Heart right ventricle (tissue), 16 donors: Measurements from ENCODE around the gene FAM228A. TPM values are rescaled to one million over a fixed set of nuclear protein-coding genes. Genes with fewer than 3 reads are reported as not detected.

Experiments used
- ATAC-seq, 8 donors: fragments of 200-7000 bp; cut with Tn5 transposase; one replicate each; pipeline ENCODE4 v1.9.1; 2020; ENCODE audit warnings: mild to moderate bottlenecking in 8 of 8, moderate library complexity in 8 of 8, moderate number of reproducible peaks in 1 of 8
- DNase-seq, 2 donors: peaks; one replicate each; pipeline ENCODE4 v3.0.0-alpha.2; 2020
- H3K27ac ChIP-seq, 10 donors: fragments of 200-600 bp; sonication (generic) in 2 of 10; one replicate each; pipeline versions ENCODE4 v1.5.0 to v1.8.0; 2020 to 2022; ENCODE audit warnings: mild to moderate bottlenecking in 3 of 10
- H3K27me3 ChIP-seq, 7 donors: fragments of 200-600 bp; one replicate each; pipeline ENCODE4 v1.8.0; 2021 to 2022; ENCODE audit warnings: mild to moderate bottlenecking in 2 of 7
- H3K36me3 ChIP-seq, 9 donors: fragments of 200-600 bp; sonication (generic) in 1 of 9; one replicate each; pipeline versions ENCODE4 v1.5.0 to v1.8.0; 2020 to 2022; ENCODE audit warnings: mild to moderate bottlenecking in 2 of 9
- H3K4me1 ChIP-seq, 9 donors: fragments of 200-600 bp; sonication (generic) in 1 of 9; one replicate each; pipeline versions ENCODE4 v1.5.0 to v1.8.0; 2020 to 2022; ENCODE audit warnings: mild to moderate bottlenecking in 4 of 9
- H3K4me3 ChIP-seq, 10 donors: fragments of 200-600 bp; sonication (generic) in 2 of 10; one replicate each; pipeline versions ENCODE4 v1.5.0 to v1.8.0; 2020 to 2022; ENCODE audit warnings: mild to moderate bottlenecking in 7 of 10, moderate library complexity in 2 of 10
- H3K9me3 ChIP-seq, 11 donors: fragments of 200-600 bp in 10 of 11; sonication (generic) in 2 of 11; one replicate each; pipeline versions ENCODE4 v1.5.0 to v1.8.0; 2013 to 2022; ENCODE audit warnings: mild to moderate bottlenecking in 2 of 11, control low read depth in 1 of 11, moderate library complexity in 1 of 11
- WGBS, 2 donors: extraction: QIAGEN DNeasy Blood & Tissue Kit; methylation state at CpG; one replicate each; pipeline ENCODE4 v1.1.7; 2013; ENCODE audit warnings: inconsistent platforms in 1 of 2; 5-methylcytosine and 5-hydroxymethylcytosine counted together
- intact Hi-C, 10 donors: fragments of 100-400 bp; cut with DNase I; formaldehyde crosslinking; loops; one replicate each; pipeline versions ENCODE4 v1.11.1 to v1.14.2; 2022
- polyA plus RNA-seq, 2 donors: library from polyadenylated mRNA; stranded (reverse); fragments of 200-250 nt; gene quantifications; one replicate each; pipeline ENCODE4 v1.2.3, GENCODE V29; 2013
- total RNA-seq, 10 donors: library from RNA; stranded (reverse); fragmentation: NEBNext Ultra II Directional in 3 of 10; extraction: Animal tissue kit (Norgen Biotek cat#: 25700) in 3 of 10; gene quantifications; one replicate each; pipeline versions ENCODE4 v1.2.1 to v1.2.4, GENCODE V29; 2021 to 2023
- TF ChIP-seq, protein P1 (sequence below), 9 donors: fragments of 200-600 bp; sonication (generic) in 2 of 9; IDR thresholded peaks; one replicate each; pipeline versions ENCODE4 v1.5.0 to v1.8.0; 2021 to 2022; ENCODE audit warnings: antibody characterized with exemption in 9 of 9, mild to moderate bottlenecking in 5 of 9, moderate library complexity in 1 of 9
- donor health status: Arrhythmogenic right ventricular cardiomyopathy.
- donor health status: ischemic (EF 13 %, LVEDD 7.1; RV severe dilation, severe dysfunction).
- donor health status: healthy with polysubstance abuse.
- donor health status: DM: no; HTN: yes; CAD: no.
- donor health status: DM: no; HTN: no; CAD: no.
- donor health status: ischemic (EF 25% LVEDD 6.9; RV normal size, moderate dysfunction).
- donor health status: ischemic (EF 25% LVEDD 5.7; RV mildly dilated, moderate dysfunction).
- donor health status: healthy.
- donor health status: DM: yes; HTN: yes; CAD: no.
- donor health status: Ischemic cardiomyopathy.
- donor health status: ischemic (EF 35%, LVEDD 5.7; RV mildly dilated, moderate dysfunction).
- donor health status: nonischemic (EF 11% LVEDD 7.7; RV severe dilation, severe dysfunction).
- donor health status: DM: yes; HTN: yes; CAD: no.
- donor health status: PGD.
- donor health status: ischemic (EF 29% LVEDD 5.4; RV normal size, mild dysfunction).
- donor health status: nonischemic (EF 23%, LVEDD 6.1; RV moderate dilation, normal function).

FAM228A gene
- total and polyA plus RNA-seq, 12 donors = 0.25 to 4.1 (median 0.41) TPM; not detected in 1

DNA sequence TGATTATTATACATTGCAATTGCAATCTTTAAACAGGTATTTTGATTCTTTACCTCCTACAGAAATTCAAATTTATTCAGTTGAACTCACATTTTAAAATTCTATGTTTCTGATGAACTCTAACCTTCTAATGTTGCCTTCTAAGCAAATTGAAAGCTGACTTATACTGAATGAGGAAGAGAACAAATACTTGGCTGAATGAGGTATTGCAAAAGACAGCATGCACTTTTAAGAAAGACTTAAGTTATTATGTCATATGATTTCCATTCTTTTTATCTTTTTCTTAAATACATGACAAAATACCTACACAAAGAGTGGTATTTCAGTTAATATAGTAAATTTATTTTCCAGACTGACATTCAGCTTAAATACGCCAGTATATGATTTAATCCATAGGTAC lies 64.7 kb downstream of the FAM228A start:
- H3K27me3 ChIP-seq = no peaks in the 10 kb centered on the region
- no peaks in the 10 kb centered on the region for H3K4me1 ChIP-seq
- 94 to 100% methylated on average over 1 of the region's 1 CpG for WGBS, 2 donors
- no peaks in the 10 kb centered on the region for H3K9me3 ChIP-seq
- no peak overlapping the region for H3K4me3 ChIP-seq
- DNase-seq (no peak), ATAC-seq (no peak)
- H3K36me3 ChIP-seq = peaks cover 0 to 70% (median 11%) of the 10 kb centered on the region in 9 donors
- intact Hi-C loops = loop anchor here in 2 of 10 donors (10.0 kb wide), 1 partner anchor 145 kb away; no protein-coding TSS in a partner anchor
- no peak overlapping the region for H3K27ac ChIP-seq
- TF ChIP-seq, protein P1, sequence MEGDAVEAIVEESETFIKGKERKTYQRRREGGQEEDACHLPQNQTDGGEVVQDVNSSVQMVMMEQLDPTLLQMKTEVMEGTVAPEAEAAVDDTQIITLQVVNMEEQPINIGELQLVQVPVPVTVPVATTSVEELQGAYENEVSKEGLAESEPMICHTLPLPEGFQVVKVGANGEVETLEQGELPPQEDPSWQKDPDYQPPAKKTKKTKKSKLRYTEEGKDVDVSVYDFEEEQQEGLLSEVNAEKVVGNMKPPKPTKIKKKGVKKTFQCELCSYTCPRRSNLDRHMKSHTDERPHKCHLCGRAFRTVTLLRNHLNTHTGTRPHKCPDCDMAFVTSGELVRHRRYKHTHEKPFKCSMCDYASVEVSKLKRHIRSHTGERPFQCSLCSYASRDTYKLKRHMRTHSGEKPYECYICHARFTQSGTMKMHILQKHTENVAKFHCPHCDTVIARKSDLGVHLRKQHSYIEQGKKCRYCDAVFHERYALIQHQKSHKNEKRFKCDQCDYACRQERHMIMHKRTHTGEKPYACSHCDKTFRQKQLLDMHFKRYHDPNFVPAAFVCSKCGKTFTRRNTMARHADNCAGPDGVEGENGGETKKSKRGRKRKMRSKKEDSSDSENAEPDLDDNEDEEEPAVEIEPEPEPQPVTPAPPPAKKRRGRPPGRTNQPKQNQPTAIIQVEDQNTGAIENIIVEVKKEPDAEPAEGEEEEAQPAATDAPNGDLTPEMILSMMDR (IDR thresholded peaks at IDR 0.05) = no peak

Other genes starting within 250 kb of the FAM228A start
- 10 to 100 TPM in 2 of 10 donors, 1 to 10 TPM in 8; 6.2 to 11.8 (median 8.8) TPM for gene ATAD2B, start 247.9 kb upstream of the FAM228A start, total RNA-seq
- gene ATAD2B, start 247.9 kb upstream of the FAM228A start, polyA plus RNA-seq = 1 to 10 TPM; 2.2 to 5.9 TPM
- gene UBXN2A, start 234.6 kb upstream of the FAM228A start, total RNA-seq = 10 to 100 TPM; 18.8 to 23.8 (median 19.8) TPM
- gene UBXN2A, start 234.6 kb upstream of the FAM228A start, polyA plus RNA-seq = 1 to 10 TPM; 7.9 to 8.1 TPM
- under 1 TPM in 4 of 10 donors, not detected in 6; 0.19 to 0.66 (median 0.41) TPM for gene MFSD2B, start 165.0 kb upstream of the FAM228A start, total RNA-seq
- under 1 TPM; 0.07 to 0.20 TPM for gene MFSD2B, start 165.0 kb upstream of the FAM228A start, polyA plus RNA-seq
- 10 to 100 TPM in 1 of 10 donors, 1 to 10 TPM in 9; 4.8 to 10.1 (median 6.2) TPM for gene WDCP, start 127.7 kb upstream of the FAM228A start, total RNA-seq
- gene WDCP, start 127.7 kb upstream of the FAM228A start, polyA plus RNA-seq = 1 to 10 TPM; 1.8 to 2.8 TPM
- gene FKBP1B, start 125.3 kb upstream of the FAM228A start, total RNA-seq = 1 to 10 TPM in 8 of 10 donors, under 1 TPM in 1, not detected in 1; 0.61 to 2.8 (median 1.7) TPM
- gene FKBP1B, start 125.3 kb upstream of the FAM228A start, polyA plus RNA-seq = 1 to 10 TPM; 3.4 to 6.3 TPM
- 10 to 100 TPM; 52.9 to 64.6 (median 57.4) TPM for gene SF3B6, start 98.7 kb upstream of the FAM228A start, total RNA-seq
- gene SF3B6, start 98.7 kb upstream of the FAM228A start, polyA plus RNA-seq = 10 to 100 TPM; 29.2 to 81.7 TPM
- 10 to 100 TPM in 6 of 10 donors, 1 to 10 TPM in 4; 8.7 to 18.3 (median 12.3) TPM for gene TP53I3, start 90.2 kb upstream of the FAM228A start, total RNA-seq
- gene TP53I3, start 90.2 kb upstream of the FAM228A start, polyA plus RNA-seq = 10 to 100 TPM; 16.4 to 17.2 TPM
- gene PFN4, start 51.7 kb upstream of the FAM228A start, total RNA-seq = 1 to 10 TPM in 2 of 10 donors, under 1 TPM in 6, not detected in 2; 0.35 to 1.6 (median 0.78) TPM
- 1 to 10 TPM in 1 of 2 donors, under 1 TPM in 1; 0.28 to 2.3 TPM for gene PFN4, start 51.7 kb upstream of the FAM228A start, polyA plus RNA-seq
- gene FAM228B, start 51.6 kb upstream of the FAM228A start, total RNA-seq = 10 to 100 TPM; 21.6 to 35.4 (median 27.3) TPM
- 10 to 100 TPM in 1 of 2 donors, 1 to 10 TPM in 1; 4.7 to 76.4 TPM for gene FAM228B, start 51.6 kb upstream of the FAM228A start, polyA plus RNA-seq
- 10 to 100 TPM; 32.1 to 49.8 (median 38.2) TPM for gene ITSN2, start 185.5 kb downstream of the FAM228A start, total RNA-seq
- 10 to 100 TPM; 16.8 to 42.1 TPM for gene ITSN2, start 185.5 kb downstream of the FAM228A start, polyA plus RNA-seq